ENCODE results near the gene FGF14.

FGF14 gene

DNA sequence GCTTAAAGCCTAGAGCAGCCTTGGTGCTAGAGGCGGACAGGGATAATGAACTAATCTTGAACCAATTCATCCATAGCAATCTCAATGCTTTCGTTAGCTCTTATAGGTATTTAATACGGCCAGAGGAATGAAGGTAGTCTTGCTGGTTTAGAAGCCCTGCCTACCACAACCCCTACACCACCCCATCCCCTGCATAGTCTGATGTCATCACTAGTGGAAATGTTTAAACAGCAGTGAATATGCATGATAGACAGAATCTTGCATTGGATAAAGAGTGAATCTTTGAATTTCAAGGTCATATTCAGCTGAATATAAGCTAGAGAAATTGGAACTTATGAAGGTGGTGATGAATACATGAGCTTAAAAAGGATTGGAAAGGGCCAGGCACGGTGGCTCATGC, 627.5 kb downstream of the FGF14 start:
- DNase-seq (ENCODE audit: insufficient read length), result no peak
- TF ChIP-seq POLR2AphosphoS5 (IDR thresholded peaks at IDR 0.05; ENCODE audit: low read depth, low read length) (no peak), POLR2A (IDR thresholded peaks at IDR 0.05; ENCODE audit: low read depth, low read length) (no peak), TAF1 (IDR thresholded peaks at IDR 0.05; ENCODE audit: borderline replicate concordance, low read depth, low read length) (no peak)
- FAIRE-seq, result no peak

DNA sequence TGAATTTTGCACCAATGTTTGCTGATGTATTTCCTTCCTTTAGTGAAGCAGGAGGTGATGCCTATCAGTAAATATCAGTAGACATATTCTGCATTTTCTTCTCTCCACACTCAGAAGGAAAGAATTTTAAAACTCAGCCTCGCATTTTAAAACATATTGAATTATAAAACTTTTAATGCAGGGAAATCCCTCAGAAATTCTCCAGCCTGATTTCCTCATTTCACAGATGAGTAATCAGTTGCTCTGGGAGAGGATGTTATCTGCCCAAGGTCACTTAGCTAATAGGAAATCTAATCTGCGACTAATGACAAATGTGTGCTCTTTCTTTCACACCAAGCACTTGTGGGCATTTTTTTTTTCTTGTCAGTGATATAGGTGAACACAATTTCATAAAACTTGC, 628.8 kb downstream of the FGF14 start:
- DNase-seq (ENCODE audit: insufficient read length), result no peak
- FAIRE-seq, result no peak
- TF ChIP-seq POLR2AphosphoS5 (IDR thresholded peaks at IDR 0.05; ENCODE audit: low read depth, low read length) (no peak), TAF1 (IDR thresholded peaks at IDR 0.05; ENCODE audit: borderline replicate concordance, low read depth, low read length) (no peak), POLR2A (IDR thresholded peaks at IDR 0.05; ENCODE audit: low read depth, low read length) (no peak)

DNA sequence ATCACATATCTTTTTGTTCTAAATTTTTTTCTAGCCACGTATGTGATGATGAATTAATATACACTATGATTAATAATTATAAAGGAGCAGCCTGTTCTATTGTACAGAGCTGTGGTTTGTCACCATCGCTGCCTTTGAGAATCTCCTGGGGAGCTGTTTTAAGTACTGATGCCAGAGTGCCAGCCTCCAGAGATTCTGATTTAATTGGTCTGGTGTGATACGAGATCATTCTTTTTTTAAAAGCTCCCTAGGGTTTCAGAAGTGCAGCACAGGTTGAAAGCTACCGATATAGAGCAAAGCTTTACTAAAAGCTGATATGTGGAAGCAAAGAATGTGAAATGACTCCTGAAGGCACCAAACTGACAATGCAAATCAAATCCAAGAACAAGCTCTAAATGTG, 634.7 kb downstream of the FGF14 start:
- TF ChIP-seq POLR2A (IDR thresholded peaks at IDR 0.05; ENCODE audit: low read depth, low read length) (no peak), POLR2AphosphoS5 (IDR thresholded peaks at IDR 0.05; ENCODE audit: low read depth, low read length) (no peak)
- DNase-seq (ENCODE audit: insufficient read length) (no peak), FAIRE-seq (no peak)

DNA sequence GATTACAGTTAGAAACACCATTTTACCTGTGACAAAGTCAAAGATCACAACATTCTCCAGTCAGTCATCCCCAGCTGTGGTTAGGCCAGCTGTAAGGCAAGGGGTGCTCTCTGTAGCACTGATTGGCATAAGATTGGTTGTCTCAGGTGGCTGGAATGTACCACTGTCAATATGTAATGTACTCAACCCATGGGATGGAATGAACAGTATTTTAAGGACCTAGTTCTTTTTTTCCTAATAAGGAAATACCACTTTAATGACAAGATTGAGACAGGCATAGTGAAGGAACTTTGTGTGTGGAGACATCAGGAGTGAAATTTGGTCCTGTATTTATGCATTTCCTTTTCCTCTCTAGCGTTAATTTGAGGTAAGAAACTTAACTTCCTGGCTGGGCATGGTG, 638.7 kb downstream of the FGF14 start:
- FAIRE-seq (no peak), DNase-seq (ENCODE audit: insufficient read length) (no peak)
- TF ChIP-seq TAF1 (IDR thresholded peaks at IDR 0.05; ENCODE audit: borderline replicate concordance, low read depth, low read length), result no peak

DNA sequence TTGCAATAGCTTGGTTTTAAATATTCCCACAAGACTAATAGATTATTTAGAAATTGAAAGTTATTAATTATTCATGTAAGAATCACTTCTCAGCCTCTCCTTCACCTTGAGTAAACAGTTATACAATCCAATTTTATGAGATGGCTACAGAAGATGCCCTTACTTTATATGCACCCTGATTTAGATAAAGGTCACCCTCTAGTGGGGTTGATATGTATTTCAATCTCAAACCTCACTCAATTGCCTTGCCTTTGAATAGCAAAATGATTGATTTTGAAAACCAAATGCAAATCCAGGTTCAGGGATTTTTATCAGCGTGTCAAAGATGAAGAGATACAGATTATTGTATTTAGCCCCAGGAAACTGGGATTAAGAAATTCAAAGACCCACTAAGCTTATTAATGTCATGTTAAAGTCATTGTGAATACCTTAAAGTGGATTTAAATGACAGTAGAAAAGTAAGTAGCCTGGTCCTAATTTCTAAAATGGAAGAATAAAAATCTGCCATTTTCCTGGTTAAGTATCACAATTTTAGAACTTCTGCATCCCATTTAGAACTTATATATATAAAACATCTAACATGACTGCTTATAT, 644.3 kb downstream of the FGF14 start:
- TF ChIP-seq POLR2A (IDR thresholded peaks at IDR 0.05; ENCODE audit: low read depth, low read length), result no peak
- no peak for TF ChIP-seq TAF1 (IDR thresholded peaks at IDR 0.05; ENCODE audit: borderline replicate concordance, low read depth, low read length)
- no peak for TF ChIP-seq POLR2AphosphoS5 (IDR thresholded peaks at IDR 0.05; ENCODE audit: low read depth, low read length)
- peak; percentile 1 for DNase-seq (ENCODE audit: insufficient read length)

DNA sequence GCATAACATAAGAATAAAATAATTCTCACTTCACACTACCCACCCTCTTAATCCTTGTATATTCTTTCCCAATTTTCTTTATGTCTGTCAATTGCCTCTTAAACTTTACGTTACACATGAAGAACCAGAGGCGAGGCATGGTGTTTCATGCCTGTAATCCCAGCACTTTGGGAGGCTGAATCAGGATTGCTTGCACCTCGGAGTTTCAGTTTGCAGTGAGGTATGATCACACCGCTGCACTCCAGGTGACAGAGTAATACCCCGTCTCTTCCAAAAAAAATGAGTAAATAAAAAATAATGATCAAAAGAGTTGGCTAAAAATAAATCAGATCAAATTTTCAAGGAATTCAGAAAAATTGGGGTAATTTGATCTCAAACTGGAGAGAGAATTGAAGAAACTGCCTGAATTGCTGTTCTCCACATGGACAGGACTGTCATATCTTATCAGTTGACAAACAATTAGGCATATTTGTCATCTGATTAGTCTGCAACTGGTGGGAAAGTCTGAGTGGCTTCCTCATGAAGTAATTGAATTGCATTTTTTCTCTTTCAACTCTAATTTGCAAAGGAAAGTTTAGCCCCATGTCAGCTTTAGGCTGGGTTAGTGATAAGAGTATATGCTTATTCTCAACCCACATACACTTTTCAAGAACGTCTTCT, 646.5 kb downstream of the FGF14 start:
- TF ChIP-seq POLR2AphosphoS5 (IDR thresholded peaks at IDR 0.05; ENCODE audit: low read depth, low read length) (no peak), TAF1 (IDR thresholded peaks at IDR 0.05; ENCODE audit: borderline replicate concordance, low read depth, low read length) (no peak), POLR2A (IDR thresholded peaks at IDR 0.05; ENCODE audit: low read depth, low read length) (no peak)
- FAIRE-seq (no peak), DNase-seq (ENCODE audit: insufficient read length) (no peak)

More for the DNA sequence above, 644.3 kb downstream of the FGF14 start:
- FAIRE-seq, result no peak

DNA sequence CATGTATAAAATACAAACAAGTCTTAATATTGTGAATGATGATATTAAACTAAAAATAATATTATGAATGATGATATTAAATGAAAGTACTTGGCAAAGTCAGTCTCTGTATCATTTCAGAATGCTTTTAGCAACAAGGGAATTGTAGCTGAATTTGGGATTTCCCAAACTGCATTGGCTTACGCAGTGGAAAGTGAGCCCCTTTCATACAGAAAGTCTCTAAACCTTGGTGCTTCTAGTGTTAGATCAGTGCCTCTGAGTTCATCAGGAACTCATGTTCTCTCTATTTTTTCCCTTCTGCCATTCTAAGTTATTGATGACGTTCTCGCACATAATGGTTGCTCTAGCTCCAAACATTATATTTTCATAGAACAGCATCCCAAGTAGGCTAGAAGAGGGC, 649.4 kb downstream of the FGF14 start:
- no peak for TF ChIP-seq POLR2A (IDR thresholded peaks at IDR 0.05; ENCODE audit: low read depth, low read length)
- TF ChIP-seq POLR2AphosphoS5 (IDR thresholded peaks at IDR 0.05; ENCODE audit: low read depth, low read length), result no peak
- no peak for TF ChIP-seq TAF1 (IDR thresholded peaks at IDR 0.05; ENCODE audit: borderline replicate concordance, low read depth, low read length)
- FAIRE-seq (no peak), DNase-seq (ENCODE audit: insufficient read length) (no peak)

DNA sequence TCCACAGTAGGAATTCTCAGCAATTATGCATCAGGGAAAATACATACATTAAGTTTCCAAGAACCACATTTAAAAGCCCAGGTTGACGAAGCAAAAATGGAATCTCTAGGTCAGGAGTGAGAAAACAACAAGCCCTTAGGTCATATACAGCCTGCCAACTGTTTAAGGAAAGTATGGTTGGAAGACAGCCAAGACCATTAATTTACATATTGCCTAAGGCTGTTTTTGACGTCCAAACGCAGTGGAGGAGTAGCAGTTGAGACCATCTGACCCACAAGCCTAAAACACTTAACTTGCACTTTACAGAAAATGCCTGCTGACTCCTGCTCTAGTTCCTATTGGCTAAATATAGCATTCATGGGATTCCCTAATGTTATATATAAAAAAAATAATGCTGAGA, 650.4 kb downstream of the FGF14 start:
- no peak for FAIRE-seq
- no peak for TF ChIP-seq POLR2A (IDR thresholded peaks at IDR 0.05; ENCODE audit: low read depth, low read length)
- TF ChIP-seq POLR2AphosphoS5 (IDR thresholded peaks at IDR 0.05; ENCODE audit: low read depth, low read length), result no peak
- DNase-seq (ENCODE audit: insufficient read length), result no peak

DNA sequence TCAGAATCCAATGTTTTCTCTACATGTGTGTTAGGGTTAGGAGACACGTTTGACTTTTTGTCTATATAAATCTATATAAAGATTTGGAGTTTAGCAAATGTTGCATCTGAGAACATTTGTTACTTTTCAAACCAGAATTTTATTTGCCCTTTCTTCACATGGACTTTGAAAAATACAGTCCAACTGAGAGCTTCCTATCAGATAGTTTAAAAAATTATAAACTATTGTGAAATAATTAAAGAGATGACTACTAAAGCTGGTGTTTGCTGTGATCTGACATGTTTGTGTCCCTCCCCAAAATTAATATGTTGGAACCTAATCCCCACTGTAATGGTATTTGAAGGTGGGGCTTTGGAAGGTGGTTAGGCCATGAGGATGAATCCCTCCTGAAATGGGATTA, 652.3 kb downstream of the FGF14 start:
- TF ChIP-seq TAF1 (IDR thresholded peaks at IDR 0.05; ENCODE audit: borderline replicate concordance, low read depth, low read length) (no peak), POLR2A (IDR thresholded peaks at IDR 0.05; ENCODE audit: low read depth, low read length) (no peak), POLR2AphosphoS5 (IDR thresholded peaks at IDR 0.05; ENCODE audit: low read depth, low read length) (no peak)
- no peak for DNase-seq (ENCODE audit: insufficient read length)
- FAIRE-seq, result no peak

DNA sequence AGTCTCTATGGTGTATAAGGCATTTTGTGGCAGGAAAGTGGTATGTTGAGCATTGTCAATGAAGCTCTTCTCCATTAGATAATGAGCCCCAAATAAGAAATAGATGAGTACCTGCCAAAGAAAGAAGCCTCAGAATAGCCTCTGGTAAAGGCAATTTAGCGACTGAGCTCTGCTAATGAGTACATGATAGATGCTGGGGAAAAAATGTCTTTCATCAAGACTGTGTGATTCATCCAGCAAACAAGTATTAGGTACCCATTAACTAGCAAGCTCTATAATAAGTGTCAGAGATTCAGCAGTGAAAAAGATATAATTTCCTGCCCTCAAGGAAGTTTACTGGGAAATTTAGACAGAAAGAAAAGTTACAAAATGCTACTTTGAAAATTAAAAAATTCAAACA, 654.8 kb downstream of the FGF14 start:
- no peak for FAIRE-seq
- no peak for TF ChIP-seq POLR2A (IDR thresholded peaks at IDR 0.05; ENCODE audit: low read depth, low read length)
- no peak for TF ChIP-seq POLR2AphosphoS5 (IDR thresholded peaks at IDR 0.05; ENCODE audit: low read depth, low read length)
- no peak for TF ChIP-seq TAF1 (IDR thresholded peaks at IDR 0.05; ENCODE audit: borderline replicate concordance, low read depth, low read length)
- no peak for DNase-seq (ENCODE audit: insufficient read length)

DNA sequence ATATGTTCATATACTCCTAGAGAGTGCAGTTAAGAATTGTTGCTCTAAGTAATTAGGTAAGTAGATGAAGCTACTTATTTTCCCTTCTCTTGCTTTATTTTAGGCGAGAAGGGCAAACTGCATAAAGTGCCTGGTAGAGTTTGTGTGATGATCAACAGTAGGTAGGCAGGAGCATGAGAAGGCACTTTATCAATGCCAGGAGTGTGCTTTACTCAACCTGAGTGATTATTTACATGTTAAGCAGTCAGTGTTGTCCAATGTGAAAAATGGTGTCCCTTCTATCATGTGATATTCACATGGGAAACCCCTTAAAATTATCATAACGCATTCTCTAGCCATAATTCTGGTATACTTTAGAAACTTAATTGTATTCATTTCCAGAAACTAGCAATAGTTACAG, 655.3 kb downstream of the FGF14 start:
- no peak for FAIRE-seq

DNA sequence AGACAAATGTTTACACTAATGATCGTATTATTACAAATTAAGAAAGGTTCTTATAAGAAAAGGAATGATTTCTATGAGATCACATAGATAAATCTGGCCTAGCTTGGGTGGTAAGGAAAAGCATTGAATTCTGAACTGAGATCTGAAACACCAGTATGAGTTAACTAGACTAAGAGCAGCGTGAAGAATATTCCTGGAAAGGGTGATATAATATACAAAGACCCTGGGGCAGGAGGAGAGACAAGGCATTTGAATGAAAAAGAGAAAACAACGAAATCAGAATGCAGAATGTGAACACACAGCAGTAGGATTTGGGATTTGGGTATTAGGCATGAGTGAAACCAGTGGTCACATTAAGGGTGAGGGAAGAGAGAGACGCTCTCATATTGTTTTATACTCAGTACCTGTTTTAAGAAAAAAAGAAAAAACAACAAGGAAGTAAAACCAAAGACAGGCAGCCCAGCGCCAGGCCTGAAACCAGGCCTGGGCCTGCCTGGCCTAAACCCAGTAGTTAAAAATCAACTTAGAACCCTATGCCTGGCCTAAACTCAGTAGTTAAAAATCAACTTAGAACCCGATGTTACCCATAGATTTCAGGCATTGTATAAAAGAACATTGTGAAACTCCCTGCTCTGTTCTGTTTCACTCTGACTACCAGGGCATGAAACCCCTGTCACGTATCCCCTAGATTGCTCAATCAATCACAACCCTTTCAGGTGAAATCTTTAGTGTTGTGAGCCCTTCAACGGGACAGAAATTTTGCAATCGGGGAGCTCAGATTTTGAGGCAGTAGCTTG, 662.3 kb downstream of the FGF14 start:
- TF ChIP-seq POLR2A (IDR thresholded peaks at IDR 0.05; ENCODE audit: low read depth, low read length) (no peak), TAF1 (IDR thresholded peaks at IDR 0.05; ENCODE audit: borderline replicate concordance, low read depth, low read length) (no peak), POLR2AphosphoS5 (IDR thresholded peaks at IDR 0.05; ENCODE audit: low read depth, low read length) (no peak)
- DNase-seq (ENCODE audit: insufficient read length), result no peak
- FAIRE-seq, result no peak

More for the DNA sequence above, 655.3 kb downstream of the FGF14 start:
- TF ChIP-seq POLR2AphosphoS5 (IDR thresholded peaks at IDR 0.05; ENCODE audit: low read depth, low read length) (no peak), TAF1 (IDR thresholded peaks at IDR 0.05; ENCODE audit: borderline replicate concordance, low read depth, low read length) (no peak), POLR2A (IDR thresholded peaks at IDR 0.05; ENCODE audit: low read depth, low read length) (no peak)
- DNase-seq (ENCODE audit: insufficient read length), result no peak
